K562 (cell line): ENCODE measurements around the gene PAQR4. TPM values are rescaled to one million over a fixed set of nuclear protein-coding genes. Genes with fewer than 3 reads are reported as not detected.

ENCODE experiments used
- AFF4 ChIP-seq: sonication (generic); formaldehyde crosslinking; IDR thresholded peaks from 2 replicates; pipeline ENCODE4 v1.8.0; 2023; ENCODE audit warnings: mild to moderate bottlenecking, missing genetic modification reagents
- DACH1 ChIP-seq: fragments of 450-650 bp; IDR thresholded peaks from 2 replicates; pipeline ENCODE4 v1.6.1; 2018; ENCODE audit not compliant: partially characterized antibody
- KDM1A ChIP-seq, 2 experiments: fragments of 450-650 bp; IDR thresholded peaks; 2 replicates each; pipeline ENCODE4 v1.6.1; 2016; ENCODE audit warnings: mild to moderate bottlenecking in 2 of 2
- MCM3 ChIP-seq: fragments of 450-650 bp; IDR thresholded peaks from 2 replicates; pipeline ENCODE4 v1.6.1; 2016
- PHF20 ChIP-seq: fragments of 450-650 bp; IDR thresholded peaks from 2 replicates; pipeline ENCODE4 v1.6.1; 2018; ENCODE audit not compliant: partially characterized antibody
- POLR2G ChIP-seq: fragments of 200-400 bp; formaldehyde crosslinking; IDR thresholded peaks from 2 replicates; pipeline ENCODE4 v1.6.1; 2017; ENCODE audit warnings: low read depth, mild to moderate bottlenecking, antibody characterized with exemption, low read length, moderate library complexity
- SIN3A ChIP-seq, 2 experiments: fragments of 150-350 bp in 1 of 2; IDR thresholded peaks; 2 replicates each; pipeline ENCODE4 v1.6.1; 2011 to 2016; ENCODE audit warnings: borderline replicate concordance in 2 of 2, low read depth in 2 of 2, low read length in 2 of 2, mild to moderate bottlenecking in 2 of 2, moderate library complexity in 2 of 2; ENCODE audit not compliant: control insufficient read depth in 1 of 2
- SIX5 ChIP-seq, 2 experiments: IDR thresholded peaks; 2 replicates each; pipeline ENCODE4 v1.6.1; 2011; ENCODE audit warnings: low read length in 2 of 2, borderline replicate concordance in 1 of 2, low read depth in 1 of 2, mild to moderate bottlenecking in 1 of 2, moderate library complexity in 1 of 2; ENCODE audit not compliant: insufficient read depth in 1 of 2
- SMAD4 ChIP-seq: fragments of 250-450 bp; sonication (Bioruptor Pico); conservative IDR thresholded peaks from 2 replicates; pipeline ENCODE4 v1.8.0; 2021; ENCODE audit warnings: inconsistent platforms, mild to moderate bottlenecking, moderate library complexity
- TEAD2 ChIP-seq: fragments of 450-650 bp; IDR thresholded peaks from 2 replicates; pipeline ENCODE4 v1.6.1; 2016; ENCODE audit warnings: missing genetic modification characterization, control low read depth, missing compliant biosample characterization
- ZBTB8A ChIP-seq: fragments of 450-650 bp; IDR thresholded peaks from 2 replicates; pipeline ENCODE4 v1.6.1; 2018; ENCODE audit warnings: mild to moderate bottlenecking, moderate library complexity; ENCODE audit not compliant: partially characterized antibody
- ZNF12 ChIP-seq: sonication (generic); formaldehyde crosslinking; IDR thresholded peaks from 2 replicates; pipeline ENCODE4 v1.4.0; 2020; ENCODE audit warnings: mild to moderate bottlenecking, missing genetic modification reagents
- ZNF511 ChIP-seq: sonication (generic); formaldehyde crosslinking; IDR thresholded peaks from 2 replicates; pipeline ENCODE4 v1.8.0; 2022; ENCODE audit warnings: mild to moderate bottlenecking, missing genetic modification reagents
- ZNF592 ChIP-seq: fragments of 450-650 bp; IDR thresholded peaks from 2 replicates; pipeline ENCODE4 v1.6.1; 2017; ENCODE audit warnings: antibody characterized with exemption, mild to moderate bottlenecking
- polyA plus RNA-seq, 8 experiments: library from polyadenylated mRNA; depleted of rRNA in 4 of 8; stranded (reverse) in 5 of 8; unstranded in 3 of 8; fragments of >200 nt; fragmentation: Nextera tagmentation in 2 of 8; fragmentation: Illumina TruSeq in 1 of 8; extraction: Ambion mirVana in 2 of 8; extraction: Trizol in 1 of 8; gene quantifications; 2 replicates each; pipeline versions ENCODE4 v1.2.1 to v1.2.3, GENCODE V29; 2011 to 2014; ENCODE audit warnings: inconsistent platforms in 1 of 8, missing spikeins in 1 of 8
- total RNA-seq, 7 experiments: library from RNA; depleted of rRNA in 6 of 7; stranded (reverse); fragments of >200 nt in 6 of 7; fragmentation: Illumina TruSeq in 2 of 7; extraction: Trizol in 2 of 7; gene quantifications; 2 replicates each; pipeline versions ENCODE4 v1.2.1 to v1.2.3, GENCODE V29; 2011 to 2021; ENCODE audit warnings: low replicate concordance in 1 of 7
- TF ChIP-seq, protein P1 (sequence below), 2 experiments: fragments of 200-800 bp in 1 of 2; sonication (Bioruptor generic) in 1 of 2; sonication (generic) in 1 of 2; formaldehyde crosslinking in 1 of 2; IDR thresholded peaks in 1 of 2; conservative IDR thresholded peaks in 1 of 2; 2 replicates each; pipeline versions ENCODE4 v1.5.0 to v1.6.1; 2016 to 2020; ENCODE audit warnings: missing compliant biosample characterization in 1 of 2, missing genetic modification characterization in 1 of 2, missing genetic modification reagents in 1 of 2

The PAQR4 gene
- total and polyA plus RNA-seq, 9 of the 15 experiments (the other 6 are each of a cell fraction or from before 2014, with no cell fraction given) = 0.62 to 40.4 (median 19.5) TPM

DNA sequence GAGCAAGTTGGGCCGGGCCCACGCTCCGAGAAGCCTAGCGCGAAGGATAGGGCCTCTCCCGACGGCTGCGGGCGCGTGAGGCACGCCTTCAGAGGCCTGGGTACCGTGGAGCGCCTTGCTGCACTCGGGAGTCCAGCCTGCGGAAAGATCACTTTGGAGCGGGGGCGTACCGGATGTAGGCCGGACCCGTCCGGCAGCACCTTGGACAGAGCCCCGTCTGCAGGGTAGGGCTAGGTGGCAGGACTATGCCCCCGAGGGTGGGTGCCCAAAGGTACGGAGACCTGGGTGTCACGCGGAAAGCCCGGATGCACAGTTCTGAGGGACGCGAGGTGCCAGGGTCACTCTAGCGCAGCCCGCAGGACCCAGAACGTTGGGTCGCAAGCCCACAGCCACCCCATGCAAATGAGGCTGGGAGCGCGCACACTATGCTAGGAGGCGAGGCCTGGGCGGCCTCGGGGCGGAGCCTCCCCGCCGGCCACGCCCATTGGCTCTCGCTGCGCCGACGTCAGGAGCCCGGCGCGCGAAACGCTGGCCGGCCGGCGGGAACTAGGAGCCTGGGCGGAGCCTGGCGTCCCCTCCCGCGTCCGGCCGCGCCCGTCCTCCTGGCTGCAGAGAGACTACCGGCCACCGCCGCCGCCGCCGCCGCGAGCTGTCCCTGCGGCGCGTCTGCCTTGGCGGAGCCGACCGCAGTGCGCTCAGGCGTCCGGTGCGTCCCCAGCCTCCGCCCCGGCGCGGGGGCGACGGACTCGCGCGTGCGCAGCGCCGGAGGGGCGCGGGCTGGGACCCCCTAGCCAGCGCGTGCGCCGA, at the start of gene PAQR4 (continued):
- peak; percentile 85 for TF ChIP-seq AFF4
- TF ChIP-seq POLR2G = peak; percentile 28
- no peak for TF ChIP-seq MCM3
- TF ChIP-seq SIX5 (IDR thresholded peaks at IDR 0.05; ENCODE audit: borderline replicate concordance in 1 of 2, insufficient read depth in 1 of 2, low read depth in 1 of 2, low read length in 2 of 2) = no peak
- no peak for TF ChIP-seq KDM1A (IDR thresholded peaks at IDR 0.05)
- no peak for TF ChIP-seq ZBTB8A
- peak; percentile 85 for TF ChIP-seq SMAD4 (CRISPR knock-in tag)
- TF ChIP-seq ZNF12 (CRISPR knock-in tag) = peak; percentile 55; the same call in 1 of the 2 replicates
- TF ChIP-seq ZNF511 (CRISPR knock-in tag) = peak; percentile 98
- TF ChIP-seq TEAD2 (tag) = no peak
- TF ChIP-seq DACH1 = no peak
- TF ChIP-seq SIN3A (IDR thresholded peaks at IDR 0.05; ENCODE audit: borderline replicate concordance in 2 of 2, control insufficient read depth in 1 of 2, low read depth in 2 of 2, low read length in 2 of 2) = peak; percentile 96 to 97
- peak; percentile 22 for TF ChIP-seq PHF20
- peak; percentile 16; the same call in 1 of the 2 replicates for TF ChIP-seq ZNF592
- TF ChIP-seq, protein P1, sequence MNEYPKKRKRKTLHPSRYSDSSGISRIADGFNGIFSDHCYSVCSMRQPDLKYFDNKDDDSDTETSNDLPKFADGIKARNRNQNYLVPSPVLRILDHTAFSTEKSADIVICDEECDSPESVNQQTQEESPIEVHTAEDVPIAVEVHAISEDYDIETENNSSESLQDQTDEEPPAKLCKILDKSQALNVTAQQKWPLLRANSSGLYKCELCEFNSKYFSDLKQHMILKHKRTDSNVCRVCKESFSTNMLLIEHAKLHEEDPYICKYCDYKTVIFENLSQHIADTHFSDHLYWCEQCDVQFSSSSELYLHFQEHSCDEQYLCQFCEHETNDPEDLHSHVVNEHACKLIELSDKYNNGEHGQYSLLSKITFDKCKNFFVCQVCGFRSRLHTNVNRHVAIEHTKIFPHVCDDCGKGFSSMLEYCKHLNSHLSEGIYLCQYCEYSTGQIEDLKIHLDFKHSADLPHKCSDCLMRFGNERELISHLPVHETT (CRISPR knock-in tag; conservative IDR thresholded peaks at IDR 0.05 in 1 of 2, IDR thresholded peaks at IDR 0.05 in 1 of 2) = peak in 1 of 2 experiments; percentile 64; a peak in 2 of 4 replicates
